ENCODE results near the gene PAK6.

Gene PAK6

GRCh38 chr15:40287505-40287904 is 48.6 kb downstream of the PAK6 start:
- no peak for FAIRE-seq
- DNase-seq (ENCODE audit: extremely low spot score, insufficient read length, low read depth) = no peak

- FAIRE-seq = no peak
- no peak for DNase-seq (ENCODE audit: extremely low spot score, insufficient read length, low read depth)
Observed at GRCh38 chr15:40287968-40288367, 49.1 kb downstream of the PAK6 start.

GRCh38 chr15:40289140-40289775 is 50.4 kb downstream of the PAK6 start:
- no peak for FAIRE-seq
- no peak for DNase-seq (ENCODE audit: extremely low spot score, insufficient read length, low read depth)

- FAIRE-seq (no peak), DNase-seq (ENCODE audit: extremely low spot score, insufficient read length, low read depth) (no peak)
Observed at GRCh38 chr15:40290545-40290917, 51.7 kb downstream of the PAK6 start.

- FAIRE-seq = no peak
- no peak for DNase-seq (ENCODE audit: extremely low spot score, insufficient read length, low read depth)
Observed at GRCh38 chr15:40290918-40291574, 52.2 kb downstream of the PAK6 start.

GRCh38 chr15:40292246-40292645 is 53.4 kb downstream of the PAK6 start:
- DNase-seq (ENCODE audit: extremely low spot score, insufficient read length, low read depth) (no peak), FAIRE-seq (no peak)

GRCh38 chr15:40293006-40293405 is 54.1 kb downstream of the PAK6 start:
- FAIRE-seq (no peak), DNase-seq (ENCODE audit: extremely low spot score, insufficient read length, low read depth) (no peak)

GRCh38 chr15:40293905-40294895 is 55.3 kb downstream of the PAK6 start:
- DNase-seq (ENCODE audit: extremely low spot score, insufficient read length, low read depth) = no peak
- no peak for FAIRE-seq

- DNase-seq (ENCODE audit: extremely low spot score, insufficient read length, low read depth) = no peak
- no peak for FAIRE-seq
Observed at GRCh38 chr15:40295297-40295696, 56.4 kb downstream of the PAK6 start.

- no peak for FAIRE-seq
- DNase-seq (ENCODE audit: extremely low spot score, insufficient read length, low read depth) = no peak
Observed at GRCh38 chr15:40295877-40296560, 57.2 kb downstream of the PAK6 start.

- DNase-seq (ENCODE audit: extremely low spot score, insufficient read length, low read depth) (no peak), FAIRE-seq (no peak)
Observed at GRCh38 chr15:40296561-40297230, 57.8 kb downstream of the PAK6 start.

GRCh38 chr15:40297356-40297755 is 58.5 kb downstream of the PAK6 start:
- no peak for FAIRE-seq
- DNase-seq (ENCODE audit: extremely low spot score, insufficient read length, low read depth) = no peak

GRCh38 chr15:40298216-40298935 is 59.5 kb downstream of the PAK6 start:
- DNase-seq (ENCODE audit: extremely low spot score, insufficient read length, low read depth) (no peak), FAIRE-seq (no peak)

GRCh38 chr15:40300367-40300766 is 61.5 kb downstream of the PAK6 start:
- FAIRE-seq (no peak), DNase-seq (ENCODE audit: extremely low spot score, insufficient read length, low read depth) (no peak)

GRCh38 chr15:40300771-40301170 is 61.9 kb downstream of the PAK6 start:
- DNase-seq (ENCODE audit: extremely low spot score, insufficient read length, low read depth) (no peak), FAIRE-seq (no peak)

- DNase-seq (ENCODE audit: extremely low spot score, insufficient read length, low read depth) (no peak), FAIRE-seq (no peak)
Observed at GRCh38 chr15:40301467-40302179, 62.8 kb downstream of the PAK6 start.

GRCh38 chr15:40302288-40302886 is 63.5 kb downstream of the PAK6 start:
- DNase-seq (ENCODE audit: extremely low spot score, insufficient read length, low read depth) = no peak
- FAIRE-seq = no peak

- DNase-seq (ENCODE audit: extremely low spot score, insufficient read length, low read depth) (no peak), FAIRE-seq (no peak)
Observed at GRCh38 chr15:40302981-40303380, 64.1 kb downstream of the PAK6 start.

All from GM18507 (cell line).